Endothelial cell of umbilical vein (primary cell): ENCODE data around the gene OPCML. TPM values are rescaled to one million over a fixed set of nuclear protein-coding genes. Genes with fewer than 3 reads are reported as not detected.

Experiments
- BruUV-seq: library from RNA; stranded (reverse); fragments of 400-500 nt; replicated peaks from 2 replicates; lab custom pipeline; 2021; lab: Mats Ljungman, UMichigan
- CTCF ChIA-PET: fragments of 300-600, 350-600 bp; sonication (Branson Sonifier 250); formaldehyde crosslinking; loops from one replicate; lab custom pipeline; 2021; ENCODE audit warnings: antibody characterized with exemption, inconsistent platforms; lab: Charles Lee
- POLR2A ChIA-PET: fragments of 300-600, 350-600 bp; sonication (Branson Sonifier 250); formaldehyde crosslinking; loops from one replicate; lab custom pipeline; 2021; ENCODE audit warnings: antibody characterized with exemption, inconsistent platforms; lab: Charles Lee
- DNase-seq: peaks from one replicate; pipeline ENCODE4 v3.0.0-alpha.2; 2011; ENCODE audit warnings: low read depth, low spot score
- FAIRE-seq: peaks from 2 replicates; lab custom pipeline; 2011; peaks lifted over from hg19 to GRCh38; lab: Jason Lieb, UNC
- H2AFZ ChIP-seq: 2 replicates; pipeline ENCODE4 v1.6.0; 2012; ENCODE audit warnings: low read depth, low read length, control low read depth, inconsistent platforms
- H3K27ac ChIP-seq: 2 replicates; pipeline ENCODE4 v1.5.1; 2011; ENCODE audit warnings: low read depth, mild to moderate bottlenecking, control low read depth, low read length, moderate library complexity; ENCODE audit not compliant: insufficient read depth
- H3K27me3 ChIP-seq, 2 experiments: 2 replicates each; pipeline versions ENCODE4 v1.6.0 to v1.6.1; 2011; ENCODE audit warnings: low read length in 2 of 2, mixed read lengths in 1 of 2; ENCODE audit not compliant: control insufficient read depth in 2 of 2, insufficient read depth in 2 of 2
- H3K36me3 ChIP-seq, 2 experiments: 2 replicates in 1 of 2; 3 replicates in 1 of 2; pipeline ENCODE4 v1.5.1; 2011; ENCODE audit warnings: low read length in 2 of 2, mild to moderate bottlenecking in 1 of 2, moderate library complexity in 1 of 2; ENCODE audit not compliant: control insufficient read depth in 2 of 2, insufficient read depth in 2 of 2; ENCODE audit errors: extremely low read depth in 1 of 2
- H3K4me1 ChIP-seq: 3 replicates; pipeline ENCODE4 v1.5.1; 2011; ENCODE audit warnings: mild to moderate bottlenecking, low read length; ENCODE audit not compliant: control insufficient read depth, insufficient read depth; ENCODE audit errors: extremely low read depth
- H3K4me2 ChIP-seq: 2 replicates; pipeline ENCODE4 v1.6.1; 2011; ENCODE audit warnings: low read length, control low read depth, mixed read lengths; ENCODE audit not compliant: insufficient read depth
- H3K4me3 ChIP-seq, 3 experiments: fragments of 200-600 bp in 1 of 3; sonication (generic), shearing (Covaris generic) in 1 of 3; replicated peaks in 1 of 3; 2 replicates each; pipeline ENCODE4 v1.5.1; 2011 to 2016; ENCODE audit warnings: control low read depth in 3 of 3, low read length in 3 of 3, mild to moderate bottlenecking in 2 of 3, inconsistent platforms in 1 of 3, low read depth in 1 of 3, moderate library complexity in 1 of 3; ENCODE audit not compliant: insufficient read depth in 1 of 3
- H3K79me2 ChIP-seq: 2 replicates; pipeline ENCODE4 v1.6.0; 2012; ENCODE audit warnings: low read length, inconsistent platforms; ENCODE audit not compliant: control insufficient read depth, insufficient read depth
- H3K9ac ChIP-seq: replicated peaks from 2 replicates; pipeline ENCODE3; 2011; ENCODE audit warnings: low read length, control low read depth; ENCODE audit not compliant: insufficient read depth; ENCODE audit errors: extremely low read depth
- H3K9me1 ChIP-seq: replicated peaks from 3 replicates; pipeline ENCODE4 v1.6.0; 2011; ENCODE audit warnings: mild to moderate bottlenecking, low read length; ENCODE audit not compliant: control insufficient read depth, insufficient read depth; ENCODE audit errors: extremely low read depth
- H3K9me3 ChIP-seq: replicated peaks from 2 replicates; pipeline ENCODE4 v1.5.1; 2012; ENCODE audit warnings: low read length, inconsistent platforms; ENCODE audit not compliant: control insufficient read depth, insufficient read depth
- H4K20me1 ChIP-seq: replicated peaks from 2 replicates; pipeline ENCODE3; 2011; ENCODE audit warnings: mild to moderate bottlenecking, low read length; ENCODE audit not compliant: control insufficient read depth, insufficient read depth; ENCODE audit errors: extremely low read depth
- EZH2 ChIP-seq: IDR thresholded peaks from 2 replicates; pipeline ENCODE4 v1.6.1; 2012; ENCODE audit warnings: borderline replicate concordance, low read depth, mild to moderate bottlenecking, moderate library complexity, low read length, inconsistent platforms; ENCODE audit not compliant: severe bottlenecking
- FOS ChIP-seq: IDR thresholded peaks from 2 replicates; pipeline ENCODE4 v1.6.1; 2011; ENCODE audit warnings: mild to moderate bottlenecking, low read length, moderate library complexity, borderline replicate concordance; ENCODE audit not compliant: insufficient read depth
- GATA2 ChIP-seq: IDR thresholded peaks from 2 replicates; pipeline ENCODE4 v1.7.0; 2011; ENCODE audit warnings: low read depth, mild to moderate bottlenecking, moderate library complexity, mixed read lengths, low read length; ENCODE audit not compliant: insufficient read length, insufficient read depth
- JUN ChIP-seq: IDR thresholded peaks from 2 replicates; pipeline ENCODE4 v1.6.1; 2011; ENCODE audit warnings: borderline replicate concordance, low read depth; ENCODE audit not compliant: insufficient read length, insufficient read depth
- MYC ChIP-seq: IDR thresholded peaks from one replicate; pipeline ENCODE4 v1.6.1; 2011; ENCODE audit warnings: mild to moderate bottlenecking, low read depth, low read length
- POLR2A ChIP-seq: IDR thresholded peaks from 2 replicates; pipeline ENCODE4 v1.6.1; 2012; ENCODE audit warnings: low read depth, mild to moderate bottlenecking, control low read depth, low read length
- POLR2AphosphoS5 ChIP-seq: IDR thresholded peaks from 2 replicates; pipeline ENCODE4 v1.6.1; 2012; ENCODE audit warnings: low read depth, mild to moderate bottlenecking, control low read depth, low read length, moderate library complexity; ENCODE audit not compliant: insufficient read depth
- dilution Hi-C: fragments of 300-500 bp; cut with MboI; formaldehyde crosslinking; loops from one replicate; pipeline ENCODE4 v1.15.0; 2019; ENCODE audit warnings: low sequenced_read_pairs; ENCODE audit not compliant: extremely low pct_ligation_motif_present
- intact Hi-C: fragments of 100-400 bp; cut with micrococcal nuclease; formaldehyde crosslinking; loops from one replicate; pipeline ENCODE4 v1.10.0; 2022
- polyA plus RNA-seq, 4 experiments: library from polyadenylated mRNA; depleted of rRNA in 3 of 4; stranded (reverse) in 3 of 4; unstranded in 1 of 4; fragments of >200 nt; gene quantifications; 2 replicates each; pipeline versions ENCODE4 v1.2.1 to v1.2.3, GENCODE V29; 2011 to 2012; ENCODE audit warnings: missing spikeins in 1 of 4
- total RNA-seq: library from RNA; stranded (reverse); gene quantifications from 2 replicates; pipeline ENCODE4 v1.2.3, GENCODE V29; 2021
- TF ChIP-seq, protein P1 (sequence below), 2 donors: IDR thresholded peaks; 1 replicate in 1 of 2; 2 replicates in 1 of 2; pipeline ENCODE4 v1.5.1; 2011; ENCODE audit warnings: low read length in 2 of 2, mild to moderate bottlenecking in 2 of 2, moderate library complexity in 2 of 2, control low read depth in 1 of 2, inconsistent platforms in 1 of 2, low read depth in 1 of 2; ENCODE audit not compliant: insufficient read depth in 1 of 2; ENCODE audit errors: extremely low read depth in 1 of 2
- TF ChIP-seq, protein P2 (sequence below): IDR thresholded peaks from 2 replicates; pipeline ENCODE4 v1.6.1; 2011; ENCODE audit not compliant: insufficient read depth, insufficient read length

Gene OPCML
- total and polyA plus RNA-seq, 2 donors (not counting 3 experiments of a cell fraction or from before 2014, with no cell fraction given): not detected

DNA sequence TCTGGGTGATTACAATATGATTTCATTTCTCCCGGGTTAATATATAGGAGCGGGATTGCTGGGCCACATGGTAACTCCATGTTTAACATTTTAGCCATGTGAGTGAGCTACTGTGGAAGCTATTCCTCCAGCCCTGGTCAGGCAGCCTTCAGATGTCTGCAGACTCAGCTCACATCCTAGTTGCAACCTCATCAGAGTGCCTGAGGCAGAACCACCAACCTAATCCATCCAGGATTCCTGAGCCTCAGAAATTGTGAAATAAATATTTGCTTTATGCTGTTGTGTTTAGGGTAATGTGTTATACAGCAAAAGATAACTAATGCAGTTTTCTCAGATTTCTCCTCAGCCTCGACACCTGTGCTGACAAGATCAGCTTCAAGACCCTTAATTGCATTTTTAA lies 676.8 kb downstream of the OPCML start:
- intact Hi-C loops: no loop called here
- Histone ChIP-seq H3K4me3 (no peak overlapping the region), H4K20me1 (no peaks in the 10 kb centered on the region), H3K79me2 (no peaks in the 10 kb centered on the region), H3K9me3 (no peaks in the 10 kb centered on the region), H3K27ac (no peak overlapping the region), H3K9ac (no peak overlapping the region), H2AFZ (no peak overlapping the region), H3K36me3 (no peaks in the 10 kb centered on the region), H3K9me1 (no peaks in the 10 kb centered on the region), H3K4me1 (no peaks in the 10 kb centered on the region), H3K27me3 (no peaks in the 10 kb centered on the region), H3K4me2 (no peak overlapping the region)
- TF ChIP-seq, protein P1, sequence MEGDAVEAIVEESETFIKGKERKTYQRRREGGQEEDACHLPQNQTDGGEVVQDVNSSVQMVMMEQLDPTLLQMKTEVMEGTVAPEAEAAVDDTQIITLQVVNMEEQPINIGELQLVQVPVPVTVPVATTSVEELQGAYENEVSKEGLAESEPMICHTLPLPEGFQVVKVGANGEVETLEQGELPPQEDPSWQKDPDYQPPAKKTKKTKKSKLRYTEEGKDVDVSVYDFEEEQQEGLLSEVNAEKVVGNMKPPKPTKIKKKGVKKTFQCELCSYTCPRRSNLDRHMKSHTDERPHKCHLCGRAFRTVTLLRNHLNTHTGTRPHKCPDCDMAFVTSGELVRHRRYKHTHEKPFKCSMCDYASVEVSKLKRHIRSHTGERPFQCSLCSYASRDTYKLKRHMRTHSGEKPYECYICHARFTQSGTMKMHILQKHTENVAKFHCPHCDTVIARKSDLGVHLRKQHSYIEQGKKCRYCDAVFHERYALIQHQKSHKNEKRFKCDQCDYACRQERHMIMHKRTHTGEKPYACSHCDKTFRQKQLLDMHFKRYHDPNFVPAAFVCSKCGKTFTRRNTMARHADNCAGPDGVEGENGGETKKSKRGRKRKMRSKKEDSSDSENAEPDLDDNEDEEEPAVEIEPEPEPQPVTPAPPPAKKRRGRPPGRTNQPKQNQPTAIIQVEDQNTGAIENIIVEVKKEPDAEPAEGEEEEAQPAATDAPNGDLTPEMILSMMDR (IDR thresholded peaks at IDR 0.05; ENCODE audit: extremely low read depth in 1 of 2, insufficient read depth in 1 of 2, low read depth in 1 of 2, low read length in 2 of 2): no peak
- no peak for TF ChIP-seq POLR2AphosphoS5
- TF ChIP-seq, protein P2, sequence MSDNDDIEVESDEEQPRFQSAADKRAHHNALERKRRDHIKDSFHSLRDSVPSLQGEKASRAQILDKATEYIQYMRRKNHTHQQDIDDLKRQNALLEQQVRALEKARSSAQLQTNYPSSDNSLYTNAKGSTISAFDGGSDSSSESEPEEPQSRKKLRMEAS: no peak
- no peak for TF ChIP-seq JUN
- CTCF ChIA-PET: no interaction called here
- BruUV-seq: no TSS peak
- dilution Hi-C loops: no loop called here
- POLR2A ChIA-PET: no interaction called here
- DNase-seq (no peak), FAIRE-seq (no peak)

DNA sequence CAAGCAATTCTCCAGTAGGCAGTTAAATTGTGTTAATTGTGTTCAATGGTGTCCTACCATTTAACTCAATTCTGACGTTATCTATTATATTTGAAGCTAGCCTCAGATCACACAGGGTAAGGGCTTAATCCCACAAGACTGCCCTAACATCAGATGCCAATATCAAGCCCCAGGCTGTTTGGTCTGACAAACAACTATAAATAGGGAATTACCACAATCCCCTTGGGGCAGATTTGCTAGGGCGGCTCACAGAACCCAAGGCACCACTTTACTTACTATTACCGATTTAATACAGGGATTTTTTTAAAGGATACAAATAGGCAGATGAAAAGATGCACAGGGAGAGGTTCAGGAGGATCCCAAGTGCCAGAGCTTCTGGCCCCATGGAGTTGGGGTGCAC lies 678.4 kb downstream of the OPCML start:
- Histone ChIP-seq H3K4me2 (no peak overlapping the region), H3K9me3 (no peaks in the 10 kb centered on the region), H3K4me3 (no peak overlapping the region), H3K9me1 (no peaks in the 10 kb centered on the region), H3K27ac (no peak overlapping the region), H4K20me1 (no peaks in the 10 kb centered on the region), H2AFZ (no peak overlapping the region), H3K36me3 (no peaks in the 10 kb centered on the region), H3K9ac (no peak overlapping the region), H3K4me1 (no peaks in the 10 kb centered on the region), H3K79me2 (no peaks in the 10 kb centered on the region), H3K27me3 (no peaks in the 10 kb centered on the region)
- ChIA-PET CTCF (no interaction called here), POLR2A (no interaction called here)
- intact Hi-C loops: no loop called here
- DNase-seq (no peak), FAIRE-seq (no peak)
- dilution Hi-C loops: no loop called here
- no TSS peak for BruUV-seq
- TF ChIP-seq GATA2 (no peak), POLR2A (no peak), EZH2 (no peak), MYC (no peak), FOS (no peak), JUN (no peak), POLR2AphosphoS5 (no peak)
- TF ChIP-seq, protein P1 (IDR thresholded peaks at IDR 0.05; ENCODE audit: extremely low read depth in 1 of 2, insufficient read depth in 1 of 2, low read depth in 1 of 2, low read length in 2 of 2): no peak
- TF ChIP-seq, protein P2: no peak
